ENCODE data around the gene MRPL50.
A peak's percentile ranks its signal among the peaks of the same experiment; 100 is the strongest.

Gene MRPL50

GRCh38 chr9:101398068-101398929 is at the start of gene MRPL50, which contains the start of gene ZNF189:
Gene MRPL50, minus strand, starts transcription at chr9:101398618. Its CDS starts 26 bp downstream, at chr9:101398592.
Gene ZNF189, plus strand, starts transcription at chr9:101398851. Its CDS starts 306 bp downstream, at chr9:101399157.
- DNase-seq, result peak; percentile 99 to 100

GRCh38 chr9:101446732-101447131 is 48.3 kb upstream of the MRPL50 start:
- DNase-seq, result no peak

GRCh38 chr9:101445353-101446029 is 47.1 kb upstream of the MRPL50 start:
- DNase-seq, result peak in 1 of 2 donors; percentile 18

GRCh38 chr9:101443364-101443771 is 45.0 kb upstream of the MRPL50 start:
- peak; percentile 7 to 20 for DNase-seq

GRCh38 chr9:101442736-101443135 is 44.3 kb upstream of the MRPL50 start:
- DNase-seq, result no peak

- DNase-seq, result no peak
Measured at GRCh38 chr9:101442318-101442717, 43.9 kb upstream of the MRPL50 start.

- no peak for DNase-seq
Measured at GRCh38 chr9:101440714-101441230, 42.4 kb upstream of the MRPL50 start.

- DNase-seq, result no peak
Measured at GRCh38 chr9:101438523-101438922, 40.1 kb upstream of the MRPL50 start.

- DNase-seq, result no peak
Measured at GRCh38 chr9:101437806-101438232, 39.4 kb upstream of the MRPL50 start.

GRCh38 chr9:101435601-101436079 is 37.2 kb upstream of the MRPL50 start, which contains the start of gene ALDOB:
Gene ALDOB, minus strand, starts transcription at chr9:101435774. Its CDS starts 4,887 bp downstream, at chr9:101430887.
- DNase-seq, result no peak

GRCh38 chr9:101434998-101435397 is 36.6 kb upstream of the MRPL50 start:
- no peak for DNase-seq

GRCh38 chr9:101433229-101433628 is 34.8 kb upstream of the MRPL50 start:
- no peak for DNase-seq

- no peak for DNase-seq
Measured at GRCh38 chr9:101432740-101433139, 34.3 kb upstream of the MRPL50 start.

- no peak for DNase-seq
Measured at GRCh38 chr9:101432171-101432570, 33.8 kb upstream of the MRPL50 start.

GRCh38 chr9:101429736-101430135 is 31.3 kb upstream of the MRPL50 start:
- no peak for DNase-seq

GRCh38 chr9:101428909-101429308 is 30.5 kb upstream of the MRPL50 start:
- no peak for DNase-seq

GRCh38 chr9:101427957-101428655 is 29.7 kb upstream of the MRPL50 start:
- no peak for DNase-seq

GRCh38 chr9:101427358-101427757 is 28.9 kb upstream of the MRPL50 start:
- DNase-seq, result no peak

- DNase-seq, result no peak
Measured at GRCh38 chr9:101421653-101422065, 23.2 kb upstream of the MRPL50 start.

- DNase-seq, result no peak
Measured at GRCh38 chr9:101419863-101420262, 21.4 kb upstream of the MRPL50 start.

- DNase-seq, result no peak
Measured at GRCh38 chr9:101418518-101419430, 20.4 kb upstream of the MRPL50 start.

GRCh38 chr9:101417977-101418376 is 19.6 kb upstream of the MRPL50 start:
- no peak for DNase-seq

Data from hippocampal formation (tissue), 2 donors.